Suprapubic skin (tissue), 3 donors: ENCODE measurements around the gene SIRPB2.

Source experiments
- CTCF ChIP-seq, 2 donors: fragments of 200-600 bp in 1 of 2; fragments of 450-650 bp in 1 of 2; sonication (generic) in 1 of 2; IDR thresholded peaks; one replicate each; pipeline ENCODE4 v1.5.1; 2016 to 2019; ENCODE audit warnings: antibody characterized with exemption in 2 of 2, mild to moderate bottlenecking in 1 of 2, moderate library complexity in 1 of 2
- POLR2AphosphoS5 ChIP-seq, 3 donors: sonication (generic); formaldehyde crosslinking; IDR thresholded peaks; one replicate each; pipeline ENCODE4 v1.6.1; 2017; ENCODE audit warnings: antibody characterized with exemption in 3 of 3

GRCh38 chr20:1434571-1435336 is 56.5 kb downstream of the SIRPB2 start:
- TF ChIP-seq CTCF (IDR thresholded peaks at IDR 0.05) = no peak
- TF ChIP-seq POLR2AphosphoS5 (IDR thresholded peaks at IDR 0.05) = no peak
